Panc1 (cell line): ENCODE data around the gene CREB1. TPM values are rescaled to one million over a fixed set of nuclear protein-coding genes. Genes with fewer than 3 reads are reported as not detected.

ENCODE experiments used
- ATAC-seq: fragments of 200-7000 bp; cut with Tn5 transposase; 2 replicates; pipeline ENCODE4 v1.9.1; 2020; ENCODE audit warnings: mild to moderate bottlenecking, moderate library complexity
- BruUV-seq: library from RNA; stranded (reverse); fragments of 400-500 nt; replicated peaks from 2 replicates; lab custom pipeline; 2021; lab: Mats Ljungman, UMichigan
- CTCF ChIA-PET: fragments of 300-600 bp; sonication (Branson Sonifier 250); formaldehyde crosslinking; loops from one replicate; lab custom pipeline; 2022; ENCODE audit warnings: antibody characterized with exemption; lab: Charles Lee
- POLR2A ChIA-PET: fragments of 300-600 bp; sonication (Branson Sonifier 250); formaldehyde crosslinking; loops from one replicate; lab custom pipeline; 2022; ENCODE audit warnings: antibody characterized with exemption; lab: Charles Lee
- DNase-seq: peaks from one replicate; pipeline ENCODE4 v3.0.0-alpha.2; 2010; ENCODE audit warnings: low read depth, low spot score
- H3K27ac ChIP-seq: 2 replicates; pipeline ENCODE4 v1.5.1; 2011; ENCODE audit warnings: mild to moderate bottlenecking, low read length, inconsistent platforms
- H3K27me3 ChIP-seq: fragments of 200-500 bp; sonication (Bioruptor generic); 2 replicates; pipeline ENCODE4 v1.6.0; 2014; ENCODE audit warnings: low read length, inconsistent platforms; ENCODE audit not compliant: control insufficient read depth, insufficient read depth
- H3K36me3 ChIP-seq: fragments of 200-500 bp; sonication (Bioruptor generic); 2 replicates; pipeline ENCODE4 v1.5.1; 2014; ENCODE audit warnings: inconsistent platforms, mild to moderate bottlenecking, low read length, moderate library complexity; ENCODE audit not compliant: control insufficient read depth, insufficient read depth
- H3K4me1 ChIP-seq: 2 replicates; pipeline ENCODE4 v1.5.1; 2011; ENCODE audit warnings: inconsistent platforms, mild to moderate bottlenecking, low read length, moderate library complexity; ENCODE audit not compliant: control insufficient read depth, insufficient read depth
- H3K4me3 ChIP-seq, 2 experiments: 2 replicates each; pipeline ENCODE4 v1.5.1; 2011 to 2012; ENCODE audit warnings: low read depth in 2 of 2, low read length in 2 of 2, mild to moderate bottlenecking in 2 of 2, inconsistent platforms in 1 of 2, moderate library complexity in 1 of 2
- H3K9me3 ChIP-seq: fragments of 200-500 bp; sonication (Bioruptor generic); 2 replicates; pipeline ENCODE4 v1.5.1; 2014; ENCODE audit warnings: low read depth, mild to moderate bottlenecking, inconsistent platforms, low read length, moderate library complexity; ENCODE audit not compliant: control insufficient read depth, insufficient read depth
- CTCF ChIP-seq: fragments of 450-650 bp; IDR thresholded peaks from 2 replicates; pipeline ENCODE4 v1.5.1; 2017; ENCODE audit warnings: mild to moderate bottlenecking
- POLR2AphosphoS5 ChIP-seq: IDR thresholded peaks from 2 replicates; pipeline ENCODE4 v1.6.1; 2012; ENCODE audit warnings: mild to moderate bottlenecking, low read depth, low read length, moderate library complexity
- SIN3A ChIP-seq: IDR thresholded peaks from 2 replicates; pipeline ENCODE4 v1.6.1; 2012; ENCODE audit warnings: low read depth, mild to moderate bottlenecking, low read length, moderate library complexity, borderline replicate concordance; ENCODE audit not compliant: insufficient read depth
- TCF7L2 ChIP-seq: IDR thresholded peaks from 2 replicates; pipeline ENCODE4 v1.6.1; 2011; ENCODE audit warnings: mild to moderate bottlenecking, low read depth, low read length, inconsistent platforms
- in situ Hi-C: cut with HindIII; loops from 2 replicates; pipeline ENCODE4 v1.10.0; 2016; ENCODE audit warnings: low sequenced_read_pairs, low pct_unique_long_range_greater_than_20kb
- intact Hi-C: fragments of 100-400 bp; cut with micrococcal nuclease; formaldehyde crosslinking; loops from one replicate; pipeline ENCODE4 v1.10.0; 2022; ENCODE audit not compliant: unreplicated experiment
- total RNA-seq: library from RNA; stranded (reverse); gene quantifications from one replicate; pipeline ENCODE4 v1.2.1, GENCODE V29; 2021; ENCODE audit not compliant: unreplicated experiment
- TF ChIP-seq, protein P1 (sequence below), 2 experiments: IDR thresholded peaks; 2 replicates each; pipeline ENCODE4 v1.6.1; 2011 to 2012; ENCODE audit warnings: low read depth in 2 of 2, control low read depth in 1 of 2, low read length in 1 of 2, mild to moderate bottlenecking in 1 of 2, moderate library complexity in 1 of 2; ENCODE audit not compliant: insufficient read depth in 1 of 2

The CREB1 gene
- total RNA-seq, 1 experiment from 2014 or later = 31.1 TPM

DNA sequence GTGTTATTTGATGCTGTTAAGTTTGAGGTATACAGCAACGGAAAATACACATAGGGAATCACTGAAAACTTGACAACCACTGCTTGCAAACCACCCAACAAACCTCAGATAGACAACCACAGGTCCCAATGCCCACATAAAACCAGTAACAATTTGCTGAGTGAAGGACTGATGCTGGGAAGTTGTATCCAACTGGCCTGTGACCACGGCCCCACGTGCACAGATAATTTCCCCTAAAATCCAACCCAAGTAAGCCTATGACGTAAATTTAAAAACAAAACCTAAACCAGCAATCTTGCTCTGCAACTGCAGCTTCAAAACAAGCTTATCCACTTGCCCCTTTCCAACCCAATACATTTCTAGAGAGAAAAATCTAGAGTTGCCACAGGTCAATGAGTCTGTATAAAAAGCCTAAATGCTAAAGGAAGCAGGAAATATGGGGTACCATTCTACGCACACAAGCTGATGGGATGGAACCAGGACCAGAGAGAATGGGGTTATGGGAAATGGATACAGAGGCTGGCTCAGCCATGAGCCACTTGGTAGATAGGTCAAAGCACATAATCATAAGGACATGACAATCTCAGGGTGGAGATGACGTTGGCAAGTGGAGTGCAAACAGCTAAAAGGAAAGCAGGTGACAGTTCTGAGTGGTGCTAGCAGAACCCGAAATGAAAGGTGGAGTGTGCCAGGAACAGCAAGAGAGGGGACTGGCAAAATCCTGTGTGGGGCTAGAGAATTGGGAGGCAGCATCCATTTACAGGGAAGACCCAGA is 27.8 kb upstream of the CREB1 start:
- no TSS peak for BruUV-seq

DNA sequence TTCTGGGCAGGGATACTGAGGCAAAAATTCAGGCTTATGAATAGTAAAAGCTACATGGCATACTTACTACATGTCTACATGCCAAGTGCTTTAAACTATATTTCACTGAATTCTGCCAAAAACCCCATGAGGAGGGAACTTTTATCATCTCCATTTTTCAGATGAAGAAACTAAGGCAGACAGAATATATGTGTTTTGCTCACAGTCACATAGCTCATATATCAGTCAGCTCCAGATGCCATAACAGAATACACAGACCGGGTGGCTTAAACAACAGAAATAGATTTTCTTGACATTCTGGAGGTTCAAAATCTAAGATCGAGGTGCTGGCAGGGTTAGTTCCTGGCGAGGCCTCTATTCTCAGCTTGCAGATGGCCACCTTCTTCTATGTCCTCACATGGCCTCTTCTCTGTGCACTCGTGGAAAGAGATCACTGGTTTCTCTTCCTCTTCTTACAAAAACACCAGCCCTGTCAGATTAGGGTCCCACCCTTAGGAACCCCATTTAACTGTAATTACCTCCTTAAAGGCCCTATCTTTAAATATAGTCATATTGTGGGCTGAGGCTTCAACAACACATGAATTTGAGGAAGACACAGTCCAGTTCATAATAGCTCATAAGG is 27.1 kb upstream of the CREB1 start:
- no peaks in the 10 kb centered on the region for H3K27me3 ChIP-seq
- peaks cover 4% of the 10 kb centered on the region for H3K4me1 ChIP-seq
- ChIA-PET CTCF (no interaction called here), POLR2A (interaction anchor here (0.6 kb wide), 1 partner anchor 339 kb away, joined by 3 read pairs; no protein-coding TSS in a partner anchor)
- in situ Hi-C loops = no loop called here
- ATAC-seq (no peak), DNase-seq (no peak)
- H3K4me3 ChIP-seq = no peak overlapping the region
- intact Hi-C loops = no loop called here
- TF ChIP-seq SIN3A = no peak
- no peak for TF ChIP-seq TCF7L2
- TF ChIP-seq, protein P1, sequence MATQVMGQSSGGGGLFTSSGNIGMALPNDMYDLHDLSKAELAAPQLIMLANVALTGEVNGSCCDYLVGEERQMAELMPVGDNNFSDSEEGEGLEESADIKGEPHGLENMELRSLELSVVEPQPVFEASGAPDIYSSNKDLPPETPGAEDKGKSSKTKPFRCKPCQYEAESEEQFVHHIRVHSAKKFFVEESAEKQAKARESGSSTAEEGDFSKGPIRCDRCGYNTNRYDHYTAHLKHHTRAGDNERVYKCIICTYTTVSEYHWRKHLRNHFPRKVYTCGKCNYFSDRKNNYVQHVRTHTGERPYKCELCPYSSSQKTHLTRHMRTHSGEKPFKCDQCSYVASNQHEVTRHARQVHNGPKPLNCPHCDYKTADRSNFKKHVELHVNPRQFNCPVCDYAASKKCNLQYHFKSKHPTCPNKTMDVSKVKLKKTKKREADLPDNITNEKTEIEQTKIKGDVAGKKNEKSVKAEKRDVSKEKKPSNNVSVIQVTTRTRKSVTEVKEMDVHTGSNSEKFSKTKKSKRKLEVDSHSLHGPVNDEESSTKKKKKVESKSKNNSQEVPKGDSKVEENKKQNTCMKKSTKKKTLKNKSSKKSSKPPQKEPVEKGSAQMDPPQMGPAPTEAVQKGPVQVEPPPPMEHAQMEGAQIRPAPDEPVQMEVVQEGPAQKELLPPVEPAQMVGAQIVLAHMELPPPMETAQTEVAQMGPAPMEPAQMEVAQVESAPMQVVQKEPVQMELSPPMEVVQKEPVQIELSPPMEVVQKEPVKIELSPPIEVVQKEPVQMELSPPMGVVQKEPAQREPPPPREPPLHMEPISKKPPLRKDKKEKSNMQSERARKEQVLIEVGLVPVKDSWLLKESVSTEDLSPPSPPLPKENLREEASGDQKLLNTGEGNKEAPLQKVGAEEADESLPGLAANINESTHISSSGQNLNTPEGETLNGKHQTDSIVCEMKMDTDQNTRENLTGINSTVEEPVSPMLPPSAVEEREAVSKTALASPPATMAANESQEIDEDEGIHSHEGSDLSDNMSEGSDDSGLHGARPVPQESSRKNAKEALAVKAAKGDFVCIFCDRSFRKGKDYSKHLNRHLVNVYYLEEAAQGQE (IDR thresholded peaks at IDR 0.05; ENCODE audit: insufficient read depth in 1 of 2, low read depth in 2 of 2, low read length in 1 of 2) = no peak
- TF ChIP-seq POLR2AphosphoS5 = no peak
- TF ChIP-seq CTCF = no peak
- H3K9me3 ChIP-seq = no peaks in the 10 kb centered on the region
- H3K36me3 ChIP-seq = no peaks in the 10 kb centered on the region
- H3K27ac ChIP-seq = no peak overlapping the region
- no TSS peak for BruUV-seq

More for the DNA sequence above, 27.8 kb upstream of the CREB1 start:
- ATAC-seq (no peak), DNase-seq (no peak)
- Histone ChIP-seq H3K4me3 (no peak overlapping the region), H3K27me3 (no peaks in the 10 kb centered on the region), H3K4me1 (peaks cover 4% of the 10 kb centered on the region), H3K9me3 (no peaks in the 10 kb centered on the region), H3K36me3 (no peaks in the 10 kb centered on the region), H3K27ac (no peak overlapping the region)
- intact Hi-C loops = no loop called here
- no peak for TF ChIP-seq SIN3A
- TF ChIP-seq, protein P1 (IDR thresholded peaks at IDR 0.05; ENCODE audit: insufficient read depth in 1 of 2, low read depth in 2 of 2, low read length in 1 of 2) = no peak
- no peak for TF ChIP-seq TCF7L2
- no peak for TF ChIP-seq POLR2AphosphoS5
- no peak for TF ChIP-seq CTCF
- ChIA-PET CTCF (no interaction called here), POLR2A (no interaction called here)
- in situ Hi-C loops = no loop called here
